Measurements from ENCODE around the gene ACAP2. TPM values are rescaled to one million over a fixed set of nuclear protein-coding genes. Genes with fewer than 3 reads are reported as not detected.

The ACAP2 gene
- total RNA-seq, 1 experiment from 2014 or later, result 42.9 TPM

DNA sequence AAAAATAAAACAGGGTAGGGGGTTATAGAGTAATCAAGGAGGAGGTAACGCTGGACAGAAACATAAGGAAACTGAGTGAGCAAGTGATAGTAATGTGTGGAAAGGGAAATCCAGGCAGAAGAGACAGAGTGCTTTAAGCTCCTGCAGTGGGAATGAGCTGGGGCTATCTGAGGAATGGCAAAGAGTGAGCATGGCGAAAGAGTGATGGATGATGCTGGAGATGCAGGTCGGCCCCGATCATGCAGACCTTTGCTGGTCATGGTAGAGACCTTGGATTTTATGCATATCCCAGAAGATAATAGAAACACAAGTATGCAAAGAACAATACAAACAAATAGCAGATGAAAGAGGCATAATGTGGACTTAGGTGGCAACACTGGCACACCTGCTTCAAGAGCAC lies 26.0 kb upstream of the ACAP2 start:
- no peaks in the 10 kb centered on the region for H3K36me3 Mint-ChIP-seq (ENCODE audit: insufficient read depth, unreplicated experiment)
- no peaks in the 10 kb centered on the region for H3K27me3 ChIP-seq (replicated peaks; ENCODE audit: control insufficient read depth, insufficient read depth, low read length)
- CTCF ChIA-PET, result no interaction called here
- H3K36me3 ChIP-seq (ENCODE audit: control insufficient read depth, insufficient read depth, low read length), result no peaks in the 10 kb centered on the region
- H3K4me1 Mint-ChIP-seq (ENCODE audit: low read depth, unreplicated experiment), result peaks cover 10% of the 10 kb centered on the region
- no peaks in the 10 kb centered on the region for H3K27me3 Mint-ChIP-seq (ENCODE audit: insufficient read depth, unreplicated experiment)
- intact Hi-C loops (cut with micrococcal nuclease; ENCODE audit: unreplicated experiment), result no loop called here
- no peak overlapping the region for H3K4me3 Mint-ChIP-seq (ENCODE audit: unreplicated experiment)
- TF ChIP-seq, protein P1, sequence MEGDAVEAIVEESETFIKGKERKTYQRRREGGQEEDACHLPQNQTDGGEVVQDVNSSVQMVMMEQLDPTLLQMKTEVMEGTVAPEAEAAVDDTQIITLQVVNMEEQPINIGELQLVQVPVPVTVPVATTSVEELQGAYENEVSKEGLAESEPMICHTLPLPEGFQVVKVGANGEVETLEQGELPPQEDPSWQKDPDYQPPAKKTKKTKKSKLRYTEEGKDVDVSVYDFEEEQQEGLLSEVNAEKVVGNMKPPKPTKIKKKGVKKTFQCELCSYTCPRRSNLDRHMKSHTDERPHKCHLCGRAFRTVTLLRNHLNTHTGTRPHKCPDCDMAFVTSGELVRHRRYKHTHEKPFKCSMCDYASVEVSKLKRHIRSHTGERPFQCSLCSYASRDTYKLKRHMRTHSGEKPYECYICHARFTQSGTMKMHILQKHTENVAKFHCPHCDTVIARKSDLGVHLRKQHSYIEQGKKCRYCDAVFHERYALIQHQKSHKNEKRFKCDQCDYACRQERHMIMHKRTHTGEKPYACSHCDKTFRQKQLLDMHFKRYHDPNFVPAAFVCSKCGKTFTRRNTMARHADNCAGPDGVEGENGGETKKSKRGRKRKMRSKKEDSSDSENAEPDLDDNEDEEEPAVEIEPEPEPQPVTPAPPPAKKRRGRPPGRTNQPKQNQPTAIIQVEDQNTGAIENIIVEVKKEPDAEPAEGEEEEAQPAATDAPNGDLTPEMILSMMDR (IDR thresholded peaks at IDR 0.05; ENCODE audit: insufficient read depth in 1 of 2, low read depth in 1 of 2, low read length in 1 of 2, severe bottlenecking in 1 of 2, unreplicated experiment in 1 of 2), result no peak
- no TSS peak for BruUV-seq (replicated peaks)
- H3K9me3 Mint-ChIP-seq (ENCODE audit: unreplicated experiment), result peaks cover 17% of the 10 kb centered on the region
- H3K4me1 ChIP-seq, result no peaks in the 10 kb centered on the region
- DNase-seq, result no peak
- POLR2A ChIA-PET, result no interaction called here
- H3K9me3 ChIP-seq, result no peaks in the 10 kb centered on the region
- no peak overlapping the region for H3K27ac Mint-ChIP-seq (ENCODE audit: unreplicated experiment)
- H3K4me3 ChIP-seq (ENCODE audit: low read depth, low read length), result no peak overlapping the region

DNA sequence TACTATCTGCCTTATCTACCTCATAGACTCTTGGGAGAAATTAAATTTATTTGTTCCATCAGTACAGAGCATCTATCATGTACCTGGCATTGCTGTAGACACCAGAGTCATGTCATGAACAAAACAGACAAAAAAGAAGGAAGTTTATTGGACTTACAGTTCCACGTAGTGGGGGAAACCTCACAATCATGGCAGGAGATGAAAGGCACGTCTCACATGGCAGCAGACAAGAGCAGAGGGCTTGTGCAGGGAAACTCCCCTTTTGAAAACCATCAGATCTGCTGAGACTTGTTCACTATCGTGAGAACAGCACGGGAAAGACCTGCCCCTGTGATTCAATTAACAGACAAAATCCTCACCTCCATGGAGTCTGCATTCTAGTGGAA lies 25.6 kb upstream of the ACAP2 start:
- Histone ChIP-seq H3K9me3 (no peaks in the 10 kb centered on the region), H3K36me3 (ENCODE audit: control insufficient read depth, insufficient read depth, low read length) (no peaks in the 10 kb centered on the region), H3K4me3 (ENCODE audit: low read depth, low read length) (no peak overlapping the region), H3K27me3 (replicated peaks; ENCODE audit: control insufficient read depth, insufficient read depth, low read length) (no peaks in the 10 kb centered on the region), H3K4me1 (no peaks in the 10 kb centered on the region)
- Mint-ChIP-seq H3K9me3 (ENCODE audit: unreplicated experiment) (peaks cover 17% of the 10 kb centered on the region), H3K27ac (ENCODE audit: unreplicated experiment) (no peak overlapping the region), H3K36me3 (ENCODE audit: insufficient read depth, unreplicated experiment) (no peaks in the 10 kb centered on the region), H3K27me3 (ENCODE audit: insufficient read depth, unreplicated experiment) (no peaks in the 10 kb centered on the region), H3K4me1 (ENCODE audit: low read depth, unreplicated experiment) (peaks cover 10% of the 10 kb centered on the region), H3K4me3 (ENCODE audit: unreplicated experiment) (no peak overlapping the region)
- POLR2A ChIA-PET, result no interaction called here
- TF ChIP-seq, protein P1 (IDR thresholded peaks at IDR 0.05; ENCODE audit: insufficient read depth in 1 of 2, low read depth in 1 of 2, low read length in 1 of 2, severe bottlenecking in 1 of 2, unreplicated experiment in 1 of 2), result no peak
- intact Hi-C loops (cut with micrococcal nuclease; ENCODE audit: unreplicated experiment), result no loop called here
- CTCF ChIA-PET, result no interaction called here
- DNase-seq, result no peak
- no TSS peak for BruUV-seq (replicated peaks)

DNA sequence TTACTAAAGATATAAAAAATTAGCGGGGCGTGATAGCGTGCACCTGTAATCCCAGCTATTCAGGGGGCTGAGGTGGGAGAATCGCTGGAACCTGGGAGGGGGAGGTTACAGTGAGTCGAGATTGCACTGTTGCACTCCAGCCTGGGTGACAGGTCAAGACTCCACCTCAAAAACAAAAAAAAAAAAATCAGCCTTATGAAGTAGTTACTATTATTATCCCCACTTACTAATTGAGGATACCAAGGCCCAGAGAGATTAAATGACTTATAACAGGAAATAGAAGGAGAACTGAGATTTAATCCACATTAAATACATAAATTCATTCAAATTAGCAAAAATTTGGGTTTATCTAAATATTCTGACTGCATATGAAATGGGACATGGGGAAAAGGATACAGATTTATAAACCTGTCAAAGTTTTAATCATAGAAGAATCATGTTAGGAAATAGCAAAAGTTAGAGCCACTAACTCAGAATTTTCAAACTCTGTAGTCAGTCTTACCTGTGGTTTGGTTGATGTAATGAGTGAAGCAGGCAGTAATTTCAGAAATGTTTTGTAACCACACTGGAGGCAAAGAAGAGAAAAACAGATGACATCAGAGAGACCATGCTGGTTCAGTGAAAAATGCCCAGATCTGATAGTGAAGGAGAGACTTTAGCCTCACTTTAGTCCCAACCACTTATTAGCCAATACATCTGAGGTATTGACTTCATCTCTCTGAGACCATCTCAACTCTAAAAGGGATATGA lies 25.0 kb upstream of the ACAP2 start:
- H3K4me3 ChIP-seq (ENCODE audit: low read depth, low read length), result no peak overlapping the region
- Mint-ChIP-seq H3K36me3 (ENCODE audit: insufficient read depth, unreplicated experiment) (no peaks in the 10 kb centered on the region), H3K27me3 (ENCODE audit: insufficient read depth, unreplicated experiment) (no peaks in the 10 kb centered on the region), H3K4me3 (ENCODE audit: unreplicated experiment) (no peak overlapping the region), H3K27ac (ENCODE audit: unreplicated experiment) (no peak overlapping the region), H3K9me3 (ENCODE audit: unreplicated experiment) (peaks cover 17% of the 10 kb centered on the region), H3K4me1 (ENCODE audit: low read depth, unreplicated experiment) (peaks cover 10% of the 10 kb centered on the region)
- H3K4me1 ChIP-seq, result no peaks in the 10 kb centered on the region
- TF ChIP-seq, protein P1 (IDR thresholded peaks at IDR 0.05; ENCODE audit: insufficient read depth in 1 of 2, low read depth in 1 of 2, low read length in 1 of 2, severe bottlenecking in 1 of 2, unreplicated experiment in 1 of 2), result no peak
- no peak for DNase-seq
- intact Hi-C loops (cut with micrococcal nuclease; ENCODE audit: unreplicated experiment), result no loop called here
- H3K36me3 ChIP-seq (ENCODE audit: control insufficient read depth, insufficient read depth, low read length), result no peaks in the 10 kb centered on the region
- BruUV-seq (replicated peaks), result no TSS peak
- CTCF ChIA-PET, result no interaction called here
- no peaks in the 10 kb centered on the region for H3K27me3 ChIP-seq (replicated peaks; ENCODE audit: control insufficient read depth, insufficient read depth, low read length)
- no peaks in the 10 kb centered on the region for H3K9me3 ChIP-seq
- POLR2A ChIA-PET, result no interaction called here

Data from Caco-2 (cell line).